NCI-H82 treated with DMSO at 0.1 percent for 48 hours (cell line): ENCODE data around the gene XRCC1.
"Not testable (repeated sequence)": the region's sequence is repeated elsewhere in the genome, so short reads cannot be mapped to it uniquely, and the experiment has no call there.

Experiments
- DNase-seq: peaks from one replicate; lab custom pipeline; 2025; ENCODE audit not compliant: unreplicated experiment; lab: John Stamatoyannopoulos, UW

The XRCC1 gene

DNA sequence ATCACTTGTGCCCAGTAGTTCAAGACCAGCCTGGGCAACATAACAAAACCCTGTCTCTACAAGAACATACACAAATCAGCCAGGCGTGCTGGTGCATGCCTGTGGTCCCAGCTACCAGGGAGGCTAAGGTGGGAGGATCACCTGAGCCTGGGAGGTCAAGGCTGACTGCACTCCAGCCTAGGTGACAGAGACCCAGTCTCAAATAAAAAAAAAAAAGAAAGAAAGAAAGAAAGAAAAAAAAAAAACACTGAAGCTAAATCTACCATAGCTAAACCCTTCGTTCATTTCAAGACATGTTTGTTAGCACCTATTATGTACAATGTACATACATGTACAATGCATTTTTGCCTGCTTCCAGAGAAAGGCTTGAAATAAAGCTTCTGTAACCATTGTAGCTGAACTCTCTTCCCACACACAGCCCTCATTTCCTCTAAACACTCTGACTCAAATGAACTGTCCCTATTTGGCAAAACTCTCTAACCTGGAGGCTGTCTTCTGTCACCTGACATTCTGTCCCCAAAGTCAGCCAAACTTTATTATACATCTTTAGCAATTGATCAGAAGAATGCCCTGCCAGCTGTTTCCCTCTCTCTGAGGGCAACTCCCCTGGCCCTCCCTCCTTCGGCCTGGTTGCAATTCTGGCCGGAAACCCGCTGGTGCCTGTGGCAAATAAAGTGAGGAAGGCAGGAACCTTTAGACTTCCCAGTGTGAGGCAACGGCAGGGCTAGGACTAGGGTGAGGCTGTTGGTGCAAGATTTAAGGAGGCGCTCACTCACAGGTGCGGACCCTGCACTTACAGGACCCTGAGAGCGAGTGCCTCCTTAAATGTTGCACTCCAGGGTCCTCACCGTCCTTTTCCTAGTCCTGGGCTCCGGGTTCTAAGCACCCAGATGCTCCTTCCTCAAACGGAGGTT lies 50.1 kb downstream of the XRCC1 start:
- no peak for DNase-seq

DNA sequence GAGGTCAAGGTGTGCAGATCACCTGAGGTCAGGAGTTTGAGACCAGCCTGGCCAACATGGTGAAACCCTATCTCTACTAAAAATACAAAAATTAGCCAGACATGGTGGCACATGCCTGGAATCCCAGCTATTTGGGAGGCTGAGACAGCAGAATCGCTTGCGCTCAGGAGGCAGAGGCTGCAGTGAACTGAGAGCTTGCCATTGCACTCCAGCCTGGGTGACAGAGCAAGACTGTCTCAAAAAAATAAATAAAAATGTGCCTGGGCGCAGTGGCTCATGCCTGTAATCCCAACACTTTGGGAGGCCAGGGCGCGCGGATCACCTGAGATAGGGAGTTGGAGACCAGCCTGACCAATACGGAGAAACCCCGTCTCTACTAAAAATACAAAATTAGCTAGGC lies 51.6 kb downstream of the XRCC1 start:
- not testable (repeated sequence) for DNase-seq

DNA sequence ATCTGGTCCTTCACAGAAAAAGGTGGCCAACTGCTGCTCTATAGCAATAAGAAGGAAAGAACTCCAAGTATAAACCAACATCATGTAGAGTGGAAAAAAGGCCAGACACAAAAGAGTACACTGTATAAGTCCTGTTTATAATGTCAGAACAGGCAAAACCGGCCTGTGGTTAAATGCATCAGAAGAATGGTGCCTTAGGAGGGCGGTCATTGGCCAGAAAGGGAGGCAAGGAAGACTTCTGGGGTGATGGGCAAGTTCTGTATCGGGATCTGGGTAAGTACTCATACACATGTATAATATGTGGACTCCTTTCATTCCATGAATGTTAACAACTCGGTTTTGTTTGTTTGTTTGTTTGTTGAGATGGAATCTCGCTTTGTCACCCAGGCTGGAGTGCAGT lies 52.4 kb downstream of the XRCC1 start:
- no peak for DNase-seq

- DNase-seq: peak; percentile 27
These were observed 55.8 kb downstream of the XRCC1 start for GRCh38 chr19:43519436-43520088.

GRCh38 chr19:43518051-43518450 lies 57.3 kb downstream of the XRCC1 start:
- no peak for DNase-seq

GRCh38 chr19:43512399-43512798 lies 62.9 kb downstream of the XRCC1 start:
- DNase-seq: not testable (repeated sequence)

GRCh38 chr19:43511324-43511723 lies 64.0 kb downstream of the XRCC1 start:
- no peak for DNase-seq

GRCh38 chr19:43510713-43511112 lies 64.6 kb downstream of the XRCC1 start:
- no peak for DNase-seq

DNA sequence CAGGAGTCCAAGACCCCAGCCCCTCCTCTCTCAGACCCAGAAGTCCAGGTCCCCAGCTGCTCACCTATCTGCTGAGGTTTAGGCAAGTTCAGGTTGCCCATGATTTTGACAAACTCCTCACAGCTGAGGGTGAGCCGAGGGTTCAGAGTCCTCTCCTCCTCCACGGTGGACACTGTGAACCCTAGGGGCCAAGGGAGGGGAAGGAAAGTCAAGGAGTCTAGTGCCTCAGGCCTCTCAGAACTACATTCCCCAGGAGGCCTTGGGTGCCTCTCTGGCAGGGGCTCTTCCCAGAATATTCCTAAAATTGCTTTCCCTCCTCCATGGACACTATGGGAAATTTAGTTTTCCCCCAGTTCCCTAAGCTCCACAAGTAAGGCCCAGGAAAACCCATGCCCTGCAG lies 67.4 kb downstream of the XRCC1 start:
- DNase-seq: no peak

DNA sequence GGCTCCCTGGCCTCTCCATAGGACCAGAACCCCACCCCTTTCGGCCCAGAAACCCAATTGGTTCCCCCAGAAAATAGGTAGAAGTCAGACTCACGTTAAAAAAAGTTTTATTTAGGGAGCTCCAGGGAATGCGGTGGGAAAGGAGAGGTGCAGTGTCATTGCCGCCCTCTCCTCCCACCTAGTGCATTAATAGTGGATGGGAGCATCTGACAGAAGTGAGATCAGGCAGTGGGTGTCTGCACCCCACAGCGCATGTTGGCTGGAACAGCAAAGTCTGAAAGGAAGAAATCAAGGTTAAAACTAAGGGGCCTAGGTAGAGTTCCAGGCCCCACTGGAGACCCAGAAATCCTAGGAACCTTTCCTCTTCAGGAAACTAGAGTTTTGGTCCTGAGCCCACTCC lies 68.7 kb downstream of the XRCC1 start:
- no peak for DNase-seq

- DNase-seq: no peak
These were observed 69.4 kb downstream of the XRCC1 start for GRCh38 chr19:43505941-43506340.

DNA sequence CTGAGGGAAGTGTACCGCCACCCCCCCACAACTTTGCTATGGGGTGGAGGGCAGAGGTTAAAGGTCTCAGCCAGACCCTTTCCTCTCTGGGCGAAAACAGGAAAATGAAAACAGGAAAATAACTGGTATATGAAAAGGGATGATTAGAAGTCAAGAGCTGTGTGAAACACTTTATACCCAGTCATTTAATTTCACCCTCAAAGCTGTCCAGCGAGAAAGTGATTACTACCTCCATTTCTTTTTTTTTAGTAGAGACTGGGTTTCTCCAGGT lies 70.2 kb downstream of the XRCC1 start:
- DNase-seq: no peak

- DNase-seq: no peak
These were observed 70.7 kb downstream of the XRCC1 start, which contains the start of gene PHLDB3 for GRCh38 chr19:43504426-43505185. TSS of gene PHLDB3 (minus strand) at chr19:43504746. CDS start at chr19:43504118, 628 bp downstream.

DNA sequence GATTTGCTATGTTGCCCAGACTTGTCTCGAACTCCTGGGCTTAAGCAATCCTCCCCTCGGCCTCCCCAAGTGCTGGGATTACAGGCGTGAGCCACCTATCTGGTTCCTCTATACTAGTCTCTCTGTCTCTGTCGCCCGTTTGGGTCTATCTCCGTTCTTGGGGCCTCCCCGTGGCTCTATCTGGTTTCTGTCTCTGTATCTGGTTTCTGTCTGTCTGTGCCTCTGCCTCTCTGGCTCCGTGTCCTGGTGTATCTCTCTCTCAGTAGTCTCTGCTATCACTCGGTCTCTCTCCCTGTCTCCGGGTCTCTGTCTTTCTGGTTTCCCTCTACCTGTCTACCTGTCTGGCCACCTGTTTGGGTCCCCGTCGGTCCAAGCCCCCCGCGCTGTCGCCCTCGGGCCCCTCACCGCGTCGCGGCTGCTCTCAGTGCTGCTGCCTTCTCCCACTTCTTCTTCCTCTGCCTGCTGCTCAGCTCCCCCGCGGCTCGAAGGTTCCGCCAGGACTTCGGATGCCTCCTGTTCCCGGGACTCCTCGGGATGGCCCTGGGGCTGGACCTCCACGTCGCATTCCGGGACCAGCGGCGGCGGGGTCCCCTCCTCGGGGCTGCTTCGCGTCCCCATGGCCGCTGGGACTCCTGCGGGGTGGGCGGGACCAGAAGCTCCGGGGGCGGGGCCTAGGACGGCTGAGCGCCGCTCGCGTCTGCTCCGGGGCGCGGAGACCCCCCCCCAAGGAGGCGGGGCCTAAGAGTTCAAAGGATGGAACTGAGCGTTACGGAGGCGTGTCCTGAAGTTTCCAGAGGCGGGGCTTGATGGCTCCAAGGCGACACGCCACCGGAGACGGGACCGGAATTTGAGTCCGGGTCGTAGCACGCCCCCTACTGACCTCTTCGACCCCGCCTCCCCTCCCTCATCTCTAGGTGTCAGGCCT lies 71.6 kb downstream of the XRCC1 start:
- peak; percentile 92 for DNase-seq

DNA sequence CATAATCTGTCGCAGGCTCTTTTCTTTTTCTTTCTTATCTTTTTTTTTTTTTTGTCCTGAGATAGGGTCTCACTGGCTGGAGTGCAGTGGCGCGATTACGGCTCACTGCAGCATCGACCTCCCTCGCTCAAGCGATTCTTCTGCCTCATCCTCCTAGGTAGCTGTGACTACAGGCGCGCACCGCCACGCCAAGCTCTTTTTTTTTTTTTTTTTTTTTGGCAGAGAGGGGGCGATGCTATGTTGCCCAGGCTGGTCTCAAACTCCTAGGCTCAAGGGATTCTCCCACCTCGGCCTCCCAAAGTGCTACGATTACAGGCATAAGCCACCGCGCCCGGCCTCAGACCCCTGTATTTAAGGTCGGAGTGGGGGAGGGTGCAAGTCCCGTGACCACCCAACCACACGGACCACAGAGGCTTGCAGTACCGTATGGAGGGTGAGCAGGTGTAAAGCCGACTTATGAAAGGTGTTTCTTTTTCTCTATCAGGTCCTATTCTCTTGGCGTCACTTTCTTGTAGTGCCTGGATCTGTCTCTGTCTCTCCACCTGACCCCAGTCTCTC lies 72.8 kb downstream of the XRCC1 start:
- DNase-seq: no peak

DNA sequence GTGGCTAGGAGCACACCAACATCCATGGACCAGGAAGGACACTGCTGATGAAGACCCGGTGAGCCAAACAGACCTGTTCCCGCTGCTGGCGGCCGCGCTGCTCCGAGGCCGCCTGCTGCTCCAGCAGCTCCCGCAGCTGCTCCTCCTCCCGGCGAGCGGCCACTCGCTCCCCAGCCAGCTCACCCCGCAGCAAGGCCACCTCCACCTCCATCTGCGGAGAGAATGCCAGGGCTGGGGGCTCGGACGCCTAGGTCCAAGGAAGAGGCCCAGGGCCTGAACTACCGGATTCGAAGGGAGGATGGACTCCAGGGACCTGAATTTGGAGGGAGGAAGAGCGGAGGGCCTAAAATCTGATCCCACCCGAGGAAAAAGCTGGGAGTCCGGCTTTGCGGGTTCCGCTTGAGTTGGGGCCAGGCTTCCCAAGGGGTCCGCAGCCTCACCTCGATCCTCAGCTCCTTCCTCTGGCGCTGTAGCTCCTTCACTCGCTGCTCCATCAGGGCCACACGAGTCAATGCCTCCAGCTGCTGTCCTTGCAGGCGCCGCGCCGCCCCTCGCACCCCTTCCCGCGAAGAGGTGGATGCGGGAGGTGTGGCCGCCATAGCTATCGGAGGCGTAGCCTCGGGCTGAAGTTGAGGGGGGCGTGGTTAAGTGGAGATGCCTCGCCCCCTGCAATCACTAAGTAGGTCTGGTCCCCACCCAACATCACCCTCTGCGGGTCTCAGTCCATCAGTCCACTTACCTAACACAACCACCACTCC lies 73.5 kb downstream of the XRCC1 start:
- DNase-seq: peak; percentile 15

DNA sequence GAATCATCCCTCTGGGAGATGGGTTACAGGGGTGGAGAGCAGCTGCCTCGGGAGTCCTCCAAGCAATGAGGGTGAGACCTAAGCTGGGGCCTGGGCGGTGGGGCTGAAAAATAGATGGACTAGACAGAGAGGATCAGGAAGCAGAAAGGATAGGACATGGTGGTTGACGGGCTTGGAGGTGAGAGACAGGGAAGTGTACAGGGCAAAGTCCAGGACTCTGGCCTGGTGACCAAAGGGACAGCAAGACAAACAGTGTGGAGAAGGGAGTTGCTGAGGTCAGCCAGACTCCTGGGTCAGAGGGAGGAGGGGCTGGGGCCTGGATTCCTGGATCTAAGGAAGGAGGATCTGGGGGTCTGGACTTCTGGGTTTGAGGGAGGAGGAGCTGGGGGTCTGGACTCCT lies 76.3 kb downstream of the XRCC1 start:
- no peak for DNase-seq

- no peak for DNase-seq
These were observed 77.0 kb downstream of the XRCC1 start for GRCh38 chr19:43498233-43498842.

DNA sequence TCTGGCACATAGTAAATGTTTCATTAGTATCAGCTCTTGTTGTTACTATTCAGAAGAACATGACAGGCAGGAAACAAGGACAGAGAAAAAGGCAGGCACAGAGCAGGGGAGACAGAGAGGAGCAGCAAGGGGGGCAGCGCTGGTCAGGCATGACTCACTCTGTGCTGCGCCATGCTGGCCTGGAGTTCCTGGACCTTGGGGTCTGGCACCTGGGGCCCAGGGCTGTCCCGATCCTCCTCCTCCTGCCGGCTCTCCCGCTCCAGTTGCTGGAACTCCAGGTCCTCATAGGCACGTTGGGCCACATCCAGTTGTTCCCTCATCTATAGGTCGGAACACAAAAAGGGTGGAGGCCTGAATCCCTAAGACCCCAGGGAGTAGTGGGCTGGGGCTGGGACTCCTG lies 78.4 kb downstream of the XRCC1 start:
- no peak for DNase-seq
